Heart right ventricle (tissue), 16 donors: Measurements from ENCODE around the gene ALOX15. TPM values are rescaled to one million over a fixed set of nuclear protein-coding genes. Genes with fewer than 3 reads are reported as not detected.

Source experiments
- ATAC-seq, 8 donors: fragments of 200-7000 bp; cut with Tn5 transposase; one replicate each; pipeline ENCODE4 v1.9.1; 2020; ENCODE audit warnings: mild to moderate bottlenecking in 8 of 8, moderate library complexity in 8 of 8, moderate number of reproducible peaks in 1 of 8
- DNase-seq, 2 donors: peaks; one replicate each; pipeline ENCODE4 v3.0.0-alpha.2; 2020
- H3K27ac ChIP-seq, 10 donors: fragments of 200-600 bp; sonication (generic) in 2 of 10; one replicate each; pipeline versions ENCODE4 v1.5.0 to v1.8.0; 2020 to 2022; ENCODE audit warnings: mild to moderate bottlenecking in 3 of 10
- H3K27me3 ChIP-seq, 7 donors: fragments of 200-600 bp; one replicate each; pipeline ENCODE4 v1.8.0; 2021 to 2022; ENCODE audit warnings: mild to moderate bottlenecking in 2 of 7
- H3K36me3 ChIP-seq, 9 donors: fragments of 200-600 bp; sonication (generic) in 1 of 9; one replicate each; pipeline versions ENCODE4 v1.5.0 to v1.8.0; 2020 to 2022; ENCODE audit warnings: mild to moderate bottlenecking in 2 of 9
- H3K4me1 ChIP-seq, 9 donors: fragments of 200-600 bp; sonication (generic) in 1 of 9; one replicate each; pipeline versions ENCODE4 v1.5.0 to v1.8.0; 2020 to 2022; ENCODE audit warnings: mild to moderate bottlenecking in 4 of 9
- H3K4me3 ChIP-seq, 10 donors: fragments of 200-600 bp; sonication (generic) in 2 of 10; one replicate each; pipeline versions ENCODE4 v1.5.0 to v1.8.0; 2020 to 2022; ENCODE audit warnings: mild to moderate bottlenecking in 7 of 10, moderate library complexity in 2 of 10
- H3K9me3 ChIP-seq, 11 donors: fragments of 200-600 bp in 10 of 11; sonication (generic) in 2 of 11; one replicate each; pipeline versions ENCODE4 v1.5.0 to v1.8.0; 2013 to 2022; ENCODE audit warnings: mild to moderate bottlenecking in 2 of 11, control low read depth in 1 of 11, moderate library complexity in 1 of 11
- CTCF ChIP-seq, 9 donors: fragments of 200-600 bp; sonication (generic) in 2 of 9; IDR thresholded peaks; one replicate each; pipeline versions ENCODE4 v1.5.0 to v1.8.0; 2021 to 2022; ENCODE audit warnings: antibody characterized with exemption in 9 of 9, mild to moderate bottlenecking in 5 of 9, moderate library complexity in 1 of 9
- WGBS, 2 donors: extraction: QIAGEN DNeasy Blood & Tissue Kit; methylation state at CpG; one replicate each; pipeline ENCODE4 v1.1.7; 2013; ENCODE audit warnings: inconsistent platforms in 1 of 2; 5-methylcytosine and 5-hydroxymethylcytosine counted together
- intact Hi-C, 10 donors: fragments of 100-400 bp; cut with DNase I; formaldehyde crosslinking; loops; one replicate each; pipeline versions ENCODE4 v1.11.1 to v1.14.2; 2022
- polyA plus RNA-seq, 2 donors: library from polyadenylated mRNA; stranded (reverse); fragments of 200-250 nt; gene quantifications; one replicate each; pipeline ENCODE4 v1.2.3, GENCODE V29; 2013
- total RNA-seq, 10 donors: library from RNA; stranded (reverse); fragmentation: NEBNext Ultra II Directional in 3 of 10; extraction: Animal tissue kit (Norgen Biotek cat#: 25700) in 3 of 10; gene quantifications; one replicate each; pipeline versions ENCODE4 v1.2.1 to v1.2.4, GENCODE V29; 2021 to 2023
- donor health status: Arrhythmogenic right ventricular cardiomyopathy.
- donor health status: ischemic (EF 13 %, LVEDD 7.1; RV severe dilation, severe dysfunction).
- donor health status: healthy with polysubstance abuse.
- donor health status: DM: no; HTN: yes; CAD: no.
- donor health status: DM: no; HTN: no; CAD: no.
- donor health status: ischemic (EF 25% LVEDD 6.9; RV normal size, moderate dysfunction).
- donor health status: ischemic (EF 25% LVEDD 5.7; RV mildly dilated, moderate dysfunction).
- donor health status: healthy.
- donor health status: DM: yes; HTN: yes; CAD: no.
- donor health status: Ischemic cardiomyopathy.
- donor health status: ischemic (EF 35%, LVEDD 5.7; RV mildly dilated, moderate dysfunction).
- donor health status: nonischemic (EF 11% LVEDD 7.7; RV severe dilation, severe dysfunction).
- donor health status: DM: yes; HTN: yes; CAD: no.
- donor health status: PGD.
- donor health status: ischemic (EF 29% LVEDD 5.4; RV normal size, mild dysfunction).
- donor health status: nonischemic (EF 23%, LVEDD 6.1; RV moderate dilation, normal function).

ALOX15 gene
- total and polyA plus RNA-seq, 12 donors, result 0.11 to 1.3 (median 0.16) TPM; not detected in 5

GRCh38 chr17:4617090-4617489 lies 24.4 kb downstream of the ALOX15 start:
- Histone ChIP-seq H3K9me3 (peaks cover 0 to 8% (median 0%) of the 10 kb centered on the region in 11 donors), H3K4me1 (no peaks in the 10 kb centered on the region), H3K36me3 (no peaks in the 10 kb centered on the region), H3K27me3 (peaks cover 0 to 11% (median 0%) of the 10 kb centered on the region in 7 donors), H3K4me3 (no peak overlapping the region), H3K27ac (no peak overlapping the region)
- ATAC-seq, result no peak
- intact Hi-C loops, result no loop called here
- no peak for TF ChIP-seq CTCF (IDR thresholded peaks at IDR 0.05)
- WGBS, 2 donors, result 88 to 91% methylated on average over 17 of the region's 17 CpGs
- no peak for DNase-seq

- peaks cover 0 to 1% (median 0%) of the 10 kb centered on the region in 11 donors for H3K9me3 ChIP-seq
- no peak for DNase-seq
- no peak overlapping the region for H3K27ac ChIP-seq
- ATAC-seq, result no peak
- H3K27me3 ChIP-seq, result peaks cover 0 to 11% (median 0%) of the 10 kb centered on the region in 7 donors
- H3K36me3 ChIP-seq, result no peaks in the 10 kb centered on the region
- 84 to 87% methylated on average over 9 of the region's 9 CpGs for WGBS, 2 donors
- intact Hi-C loops, result no loop called here
- no peak overlapping the region for H3K4me3 ChIP-seq
- no peak for TF ChIP-seq CTCF (IDR thresholded peaks at IDR 0.05)
- H3K4me1 ChIP-seq, result no peaks in the 10 kb centered on the region
These were observed 25.0 kb downstream of the ALOX15 start for GRCh38 chr17:4616476-4616875.

GRCh38 chr17:4610656-4611055 lies 30.8 kb downstream of the ALOX15 start:
- no peak for ATAC-seq
- intact Hi-C loops, result no loop called here
- no peaks in the 10 kb centered on the region for H3K9me3 ChIP-seq
- TF ChIP-seq CTCF (IDR thresholded peaks at IDR 0.05), result no peak
- no peak overlapping the region for H3K27ac ChIP-seq
- peaks cover 0 to 32% (median 18%) of the 10 kb centered on the region in 9 donors for H3K4me1 ChIP-seq
- H3K27me3 ChIP-seq, result no peaks in the 10 kb centered on the region
- H3K36me3 ChIP-seq, result no peaks in the 10 kb centered on the region
- 91 to 96% methylated on average over 6 of the region's 6 CpGs for WGBS, 2 donors
- DNase-seq, result no peak
- H3K4me3 ChIP-seq, result no peak overlapping the region

GRCh38 chr17:4610162-4610561 lies 31.3 kb downstream of the ALOX15 start:
- intact Hi-C loops, result no loop called here
- Histone ChIP-seq H3K36me3 (no peaks in the 10 kb centered on the region), H3K27me3 (no peaks in the 10 kb centered on the region), H3K4me3 (no peak overlapping the region), H3K9me3 (no peaks in the 10 kb centered on the region), H3K4me1 (peaks cover 0 to 37% (median 21%) of the 10 kb centered on the region in 9 donors), H3K27ac (no peak overlapping the region)
- no peak for TF ChIP-seq CTCF (IDR thresholded peaks at IDR 0.05)
- DNase-seq (no peak), ATAC-seq (no peak)
- WGBS, 2 donors, result 91 to 92% methylated on average over 5 of the region's 5 CpGs
